ENCODE data around the gene TALDO1.
"Not testable (repeated sequence)": the region's sequence is repeated elsewhere in the genome, so short reads cannot be mapped to it uniquely, and the experiment has no call there.

TALDO1 gene

GRCh38 chr11:737366-737765, 9.9 kb upstream of the TALDO1 start:
- no peak for DNase-seq (ENCODE audit: low spot score)

DNA sequence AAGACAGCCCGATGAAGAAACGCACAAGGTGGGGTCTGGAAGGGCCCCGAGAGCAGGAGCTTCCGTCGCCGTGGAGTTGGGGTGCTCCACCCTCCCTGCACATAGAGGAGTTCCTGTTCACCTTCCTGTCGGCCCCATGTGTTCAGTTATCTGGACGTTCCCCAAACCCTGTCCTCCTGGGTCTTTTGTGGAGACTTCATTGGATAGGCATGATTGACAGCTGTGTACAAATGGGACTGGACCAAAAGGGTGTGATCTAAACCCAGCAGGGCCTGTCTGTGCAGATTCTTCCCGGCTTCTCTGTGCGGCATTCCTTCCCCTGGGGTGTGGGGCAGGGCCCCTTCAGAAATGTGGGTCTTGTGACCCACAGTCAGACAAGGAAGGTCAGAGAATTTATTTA, 9.4 kb upstream of the TALDO1 start:
- not testable (repeated sequence) for DNase-seq (ENCODE audit: low spot score)

GRCh38 chr11:742156-742546, 5.1 kb upstream of the TALDO1 start:
- DNase-seq (ENCODE audit: low spot score) = no peak

DNA sequence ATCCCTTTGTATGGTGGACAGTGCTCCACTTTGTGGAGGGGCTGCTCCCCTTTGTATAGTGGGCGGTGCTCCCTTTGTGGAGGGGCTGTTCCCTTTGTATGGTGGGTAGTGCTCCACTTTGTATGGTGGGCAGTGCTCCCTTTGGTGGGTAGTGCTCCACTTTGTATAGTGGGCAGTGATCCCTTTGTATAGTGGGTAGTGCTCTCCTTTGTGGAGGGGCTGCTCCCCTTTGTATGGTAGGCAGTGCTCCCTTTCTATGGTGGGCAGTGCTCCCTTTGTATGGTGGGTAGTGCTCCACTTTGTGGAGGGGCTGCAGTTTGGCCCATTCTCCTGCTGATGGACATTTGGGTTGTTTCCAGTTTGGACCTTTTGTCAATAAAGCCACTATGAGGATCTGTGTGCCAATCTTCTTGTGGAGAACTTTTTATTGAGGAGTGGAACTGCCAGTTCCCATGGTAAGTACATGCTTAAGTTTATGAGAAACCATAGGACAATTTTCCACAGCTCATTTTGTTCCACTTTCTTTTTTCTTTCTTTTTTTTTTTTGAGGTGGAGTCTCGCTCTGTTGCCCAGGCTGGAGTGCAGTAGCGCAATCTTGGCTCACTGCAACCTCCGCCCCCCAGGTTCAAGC, 4.6 kb upstream of the TALDO1 start:
- DNase-seq (ENCODE audit: low spot score) = no peak

GRCh38 chr11:745428-745827, 1.8 kb upstream of the TALDO1 start:
- DNase-seq (ENCODE audit: low spot score) = no peak

DNA sequence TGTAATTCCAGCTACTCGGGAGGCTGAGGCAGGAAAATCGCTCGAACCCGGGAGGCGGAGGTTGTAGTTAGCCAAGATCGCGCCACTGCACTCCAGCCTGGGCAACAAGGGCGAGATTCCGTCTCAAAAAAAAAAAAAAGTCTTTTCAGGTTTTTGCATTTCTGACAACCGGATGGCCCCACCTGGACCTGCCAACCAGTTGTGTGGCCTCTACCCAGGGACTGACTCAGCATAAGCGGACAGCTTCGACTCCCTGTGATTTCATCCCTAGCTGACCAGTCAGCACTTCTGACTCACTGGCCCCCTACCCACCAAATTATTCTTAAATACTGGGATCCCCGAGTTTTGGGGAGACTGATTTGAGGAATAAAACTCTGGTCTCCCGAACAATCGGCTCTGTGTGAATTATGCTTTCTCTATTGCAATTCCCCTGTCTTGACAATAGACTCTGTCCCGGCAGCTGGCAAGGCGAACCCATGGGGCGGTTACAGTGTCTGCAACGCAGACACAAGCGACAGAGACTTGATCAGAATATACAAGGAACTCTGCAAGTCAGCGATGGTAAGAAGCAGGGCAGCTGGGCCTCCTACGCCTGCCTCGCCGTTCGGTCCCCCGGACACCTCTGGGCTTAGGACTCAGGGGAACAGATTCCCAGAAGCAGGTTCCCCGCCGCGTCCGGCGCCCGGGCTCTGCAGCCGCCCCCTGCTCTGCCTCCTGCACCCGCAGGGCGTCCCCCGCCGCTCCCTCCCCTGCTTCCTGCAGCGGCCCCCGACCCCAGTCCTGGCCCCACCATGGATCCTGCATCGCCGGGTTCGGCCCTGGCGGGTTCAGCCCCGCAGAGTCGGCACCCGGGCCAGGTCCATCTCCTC, 741 bp upstream of the TALDO1 start:
- DNase-seq (ENCODE audit: low spot score) = no peak

DNA sequence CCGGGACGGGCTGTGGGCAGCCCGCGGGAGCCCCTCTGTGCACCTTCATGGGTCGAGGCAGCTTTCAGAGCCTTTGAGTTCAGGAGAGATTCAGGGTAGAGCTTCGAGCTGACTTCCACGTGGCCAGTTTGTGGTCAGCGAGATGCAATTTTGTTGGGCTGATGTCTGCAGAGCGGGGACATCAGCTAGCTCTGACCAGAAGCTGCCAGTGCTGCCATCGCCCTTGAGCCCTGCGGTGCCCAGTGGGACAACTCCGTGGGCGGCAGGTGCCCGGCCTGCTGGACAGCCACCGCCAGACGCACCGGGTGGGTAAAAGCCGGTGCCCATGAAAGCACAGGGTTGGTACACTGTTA, 719 bp downstream of the TALDO1 start:
- no peak for DNase-seq (ENCODE audit: low spot score)

- DNase-seq (ENCODE audit: low spot score) = no peak
Measured at GRCh38 chr11:749731-750130, 2.5 kb downstream of the TALDO1 start.

DNA sequence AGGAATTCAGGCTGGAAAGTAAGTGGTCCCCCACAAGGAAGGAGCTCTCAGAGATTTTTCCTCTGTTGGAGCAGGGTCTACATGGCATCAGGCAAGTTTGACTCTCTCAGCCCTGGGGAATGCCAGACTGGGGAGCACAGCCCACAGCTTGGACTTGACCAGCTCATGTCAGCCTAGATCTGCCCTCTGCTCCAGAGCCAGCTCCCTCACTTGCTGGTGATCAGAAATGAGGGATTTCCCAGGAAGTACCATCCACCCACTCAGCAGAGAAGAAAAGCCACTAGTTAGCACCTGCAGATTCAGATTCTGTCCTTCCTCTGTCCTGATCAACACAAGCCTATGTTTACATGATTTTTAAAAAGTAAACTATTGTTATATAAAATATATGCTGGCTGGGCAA, 13.0 kb downstream of the TALDO1 start:
- no peak for DNase-seq (ENCODE audit: low spot score)

DNA sequence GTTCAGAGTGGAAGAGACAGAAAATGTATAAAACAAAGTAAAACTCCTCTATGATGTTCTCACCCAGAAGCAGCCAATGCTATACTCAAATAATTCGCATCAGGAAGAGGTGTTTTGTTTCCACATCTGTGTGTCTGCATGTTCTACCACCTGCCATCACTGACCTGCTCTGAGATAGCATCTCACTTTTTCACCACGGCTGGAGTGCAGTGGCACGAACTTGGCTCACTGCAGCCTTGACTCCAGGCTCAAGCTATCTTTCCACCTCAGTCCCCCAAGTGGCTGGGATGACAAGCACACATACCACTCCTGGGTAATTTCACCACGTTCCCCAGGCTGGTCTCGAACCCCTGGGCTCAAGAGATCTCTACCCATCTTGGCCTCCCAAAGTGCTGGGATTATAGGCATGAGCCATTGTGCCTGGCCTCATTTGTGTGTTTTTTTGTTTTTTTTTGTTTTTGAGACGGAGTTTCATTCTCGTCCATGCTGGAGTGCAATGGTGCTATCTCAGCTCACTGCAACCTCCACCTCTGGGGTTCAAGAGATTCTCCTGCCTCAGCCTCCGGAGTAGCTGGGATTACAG, 14.4 kb downstream of the TALDO1 start:
- DNase-seq (ENCODE audit: low spot score) = no peak

- peak; percentile 43 for DNase-seq (ENCODE audit: low spot score)
Measured at GRCh38 chr11:762421-763072, 15.3 kb downstream of the TALDO1 start.

GRCh38 chr11:763073-763463, 15.8 kb downstream of the TALDO1 start:
- DNase-seq (ENCODE audit: low spot score) = no peak

- DNase-seq (ENCODE audit: low spot score) = no peak
Measured at GRCh38 chr11:763549-764321, 16.5 kb downstream of the TALDO1 start.

DNA sequence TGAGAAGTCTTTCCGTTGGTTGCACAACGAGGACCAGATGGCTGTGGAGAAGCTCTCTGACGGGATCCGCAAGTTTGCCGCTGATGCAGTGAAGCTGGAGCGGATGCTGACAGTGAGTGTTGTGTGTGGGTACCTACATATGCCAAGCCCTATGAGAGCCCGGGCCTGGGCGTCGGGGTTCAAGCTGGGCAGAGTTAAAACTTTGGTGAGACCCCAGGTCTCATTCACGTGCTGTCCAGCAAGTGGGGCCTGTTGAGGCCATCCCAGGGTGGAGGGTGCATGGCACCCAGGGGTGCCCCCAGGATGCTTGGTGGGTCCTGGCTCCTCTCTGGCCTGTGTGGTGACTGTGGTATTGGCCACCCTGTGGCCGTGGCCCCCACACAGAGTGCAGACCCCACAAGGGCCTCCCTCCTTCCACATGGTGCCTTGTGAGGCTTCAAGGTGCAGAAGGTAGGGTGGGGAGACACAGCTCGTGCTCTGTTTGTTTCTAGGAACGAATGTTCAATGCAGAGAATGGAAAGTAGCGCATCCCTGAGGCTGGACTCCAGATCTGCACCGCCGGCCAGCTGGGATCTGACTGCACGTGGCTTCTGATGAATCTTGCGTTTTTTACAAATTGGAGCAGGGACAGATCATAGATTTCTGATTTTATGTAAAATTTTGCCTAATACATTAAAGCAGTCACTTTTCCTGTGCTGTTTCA, 17.2 kb downstream of the TALDO1 start:
- DNase-seq (ENCODE audit: low spot score) = no peak

DNA sequence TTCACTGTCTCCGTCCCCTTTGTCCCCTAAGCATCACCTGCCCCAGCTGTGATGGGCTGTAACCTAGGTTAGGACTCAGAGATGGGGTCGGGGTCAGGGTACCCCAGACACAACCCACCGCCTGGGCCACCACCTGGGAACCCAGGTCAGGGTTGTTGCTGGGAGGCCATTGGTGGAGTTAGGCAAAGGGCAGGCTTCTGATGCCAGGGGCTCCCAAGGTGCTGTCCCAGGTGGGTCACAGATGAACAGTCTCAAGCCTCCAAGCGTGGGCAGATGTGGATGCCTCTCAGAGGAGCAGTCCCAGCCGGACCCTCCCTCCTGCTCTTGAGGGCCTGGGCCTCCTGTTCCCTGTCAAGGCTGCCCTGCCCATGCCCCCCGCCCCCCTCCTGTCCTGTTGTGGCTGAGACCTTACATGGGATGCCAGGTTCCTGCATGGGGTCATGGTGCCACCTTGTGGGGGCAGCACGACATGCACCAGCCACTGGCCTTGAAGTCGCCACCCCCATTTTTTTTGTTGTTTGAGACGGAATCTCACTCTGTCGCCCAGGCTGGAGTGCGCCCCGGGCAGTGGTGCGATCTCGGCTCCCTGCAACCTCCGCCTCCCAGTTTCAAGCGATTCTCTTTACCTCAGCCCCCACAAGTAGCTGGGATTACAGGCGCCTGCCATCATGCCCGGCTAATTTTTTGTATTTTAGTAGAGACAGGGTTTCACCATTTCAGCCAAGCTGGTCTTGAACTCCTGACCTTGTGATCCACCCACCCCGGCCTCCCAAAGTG, 17.9 kb downstream of the TALDO1 start:
- peak; percentile 73 for DNase-seq (ENCODE audit: low spot score)

- no peak for DNase-seq (ENCODE audit: low spot score)
Measured at GRCh38 chr11:765802-766091, 18.5 kb downstream of the TALDO1 start.

GRCh38 chr11:766106-766935, 19.1 kb downstream of the TALDO1 start:
- no peak for DNase-seq (ENCODE audit: low spot score)

- DNase-seq (ENCODE audit: low spot score) = no peak
Measured at GRCh38 chr11:766936-767210, 19.6 kb downstream of the TALDO1 start.

GRCh38 chr11:767238-767637, 20.0 kb downstream of the TALDO1 start:
- DNase-seq (ENCODE audit: low spot score) = no peak
